ENCODE measurements around the gene TMOD3.

- peak; percentile 79 for TF ChIP-seq CTCF (IDR thresholded peaks at IDR 0.05; ENCODE audit: low read depth, low read length, poor library complexity, severe bottlenecking)
- TF ChIP-seq EZH2phosphoT487 (IDR thresholded peaks at IDR 0.05; ENCODE audit: borderline replicate concordance, low read length) = no peak
Observed at GRCh38 chr15:51801391-51801835, 28.0 kb upstream of the TMOD3 start.

Data from DOHH2 (cell line).